ENCODE data around the gene COL8A1. TPM values are rescaled to one million over a fixed set of nuclear protein-coding genes. Genes with fewer than 3 reads are reported as not detected.

COL8A1 gene
- total and polyA plus RNA-seq, 9 of the 15 experiments (the other 6 are each of a cell fraction or from before 2014, with no cell fraction given): 0.07 TPM; not detected in 8

- no peaks in the 10 kb centered on the region; a peak in 1 of 5 replicates for H3K4me1 ChIP-seq (replicated peaks in 1 of 2; ENCODE audit: control insufficient read depth in 2 of 2, insufficient read depth in 2 of 2, low read length in 2 of 2)
- in situ Hi-C loops (cut with MboI) (no loop called here), intact Hi-C loops (cut with micrococcal nuclease) (no loop called here)
- no peak for FAIRE-seq
- no peak overlapping the region for H2AFZ ChIP-seq (ENCODE audit: low read depth, low read length)
- BruUV-seq (replicated peaks): no TSS peak
- POLR2A ChIA-PET: no interaction called here
- no peak for DNase-seq (ENCODE audit: extremely low read depth in 1 of 4, low spot score in 3 of 4)
- CTCF ChIA-PET (ENCODE audit: low intra/inter-chr PET ratio): no interaction called here
- H3K4me2 ChIP-seq (ENCODE audit: insufficient read depth, low read length): no peak overlapping the region
- H3K27me3 ChIP-seq (ENCODE audit: control insufficient read depth in 2 of 2, insufficient read depth in 2 of 2, low read length in 2 of 2): peaks cover 3 to 11% of the 10 kb centered on the region in 2 experiments; a peak in 3 of 5 replicates
- no peaks in the 10 kb centered on the region for H3K79me2 ChIP-seq (ENCODE audit: control insufficient read depth, insufficient read depth, low read length)
- TF ChIP-seq TRIM28 (IDR thresholded peaks at IDR 0.05) (no peak), ETV1 (tag; conservative IDR thresholded peaks at IDR 0.05; ENCODE audit: low read depth) (no peak), ZNF75A (CRISPR knock-in tag; IDR thresholded peaks at IDR 0.05) (no peak), ZBTB8A (IDR thresholded peaks at IDR 0.05; ENCODE audit: partially characterized antibody) (no peak), NRF1 (conservative IDR thresholded peaks at IDR 0.05 in 1 of 2, IDR thresholded peaks at IDR 0.05 in 1 of 2) (no peak), SIRT6 (IDR thresholded peaks at IDR 0.05; ENCODE audit: low read depth, low read length) (no peak), TEAD1 (CRISPR knock-in tag; IDR thresholded peaks at IDR 0.05) (no peak), ZNF609 (CRISPR knock-in tag; IDR thresholded peaks at IDR 0.05; ENCODE audit: borderline replicate concordance) (no peak), PHF20 (IDR thresholded peaks at IDR 0.05; ENCODE audit: partially characterized antibody) (no peak), PTTG1 (tag; IDR thresholded peaks at IDR 0.05; ENCODE audit: low read depth) (no peak), ILK (tag; IDR thresholded peaks at IDR 0.05; ENCODE audit: borderline replicate concordance, low read depth) (no peak), ZNF518B (CRISPR knock-in tag; IDR thresholded peaks at IDR 0.05) (no peak), HDAC2 (IDR thresholded peaks at IDR 0.05) (no peak)
- H3K4me3 ChIP-seq: no peak overlapping the region
- no peaks in the 10 kb centered on the region for H4K20me1 ChIP-seq (replicated peaks; ENCODE audit: control insufficient read depth, insufficient read depth, low read length)
- H3K9me3 ChIP-seq (replicated peaks; ENCODE audit: control insufficient read depth, insufficient read depth, low read depth, low read length): no peaks in the 10 kb centered on the region
- H3K27ac ChIP-seq (ENCODE audit: extremely low read depth, low read depth, low read length): no peak overlapping the region
- no peak for ATAC-seq
- H3K9ac ChIP-seq (ENCODE audit: insufficient read depth in 1 of 2, low read depth in 2 of 2, low read length in 2 of 2): no peak overlapping the region
- no peaks in the 10 kb centered on the region for H3K9me1 ChIP-seq (ENCODE audit: control insufficient read depth, insufficient read depth, low read length)
- WGBS (ENCODE audit: insufficient coverage, low coverage, missing lambda C conversion rate): 0% methylated on average over 1 of the region's 1 CpG
- H3K36me3 ChIP-seq (ENCODE audit: control insufficient read depth, insufficient read depth, low read length): no peaks in the 10 kb centered on the region
Measured at GRCh38 chr3:99639579-99639978, 1.2 kb downstream of the COL8A1 start.
